WTC11 (cell line): ENCODE measurements around the gene ENAH. TPM values are rescaled to one million over a fixed set of nuclear protein-coding genes. Genes with fewer than 3 reads are reported as not detected.

Experiments
- ATAC-seq: fragments of 200-7000 bp; cut with Tn5 transposase; 2 replicates; pipeline ENCODE4 v1.10.0; 2021; ENCODE audit warnings: mild to moderate bottlenecking, moderate library complexity
- CTCF ChIA-PET: fragments of 300-600 bp; sonication (Branson Sonifier 250); formaldehyde crosslinking; loops from one replicate; lab custom pipeline; 2021; ENCODE audit warnings: antibody characterized with exemption; lab: Charles Lee
- POLR2A ChIA-PET: fragments of 350-600 bp; sonication (Branson Sonifier 250); formaldehyde crosslinking; loops from one replicate; lab custom pipeline; 2021; ENCODE audit warnings: antibody characterized with exemption; lab: Charles Lee
- DNase-seq: peaks from one replicate; pipeline ENCODE4 v3.0.0; 2021; ENCODE audit warnings: low spot score
- H3K27ac Mint-ChIP-seq: 2 replicates; pipeline ENCODE4 v1.8.0; 2021; ENCODE audit warnings: mixed read lengths
- H3K27me3 Mint-ChIP-seq: 2 replicates; pipeline ENCODE4 v1.8.0; 2021; ENCODE audit warnings: low read depth, mild to moderate bottlenecking, moderate library complexity, mixed read lengths
- H3K36me3 Mint-ChIP-seq: 2 replicates; pipeline ENCODE4 v1.8.0; 2021; ENCODE audit warnings: mixed read lengths
- H3K4me1 Mint-ChIP-seq: 2 replicates; pipeline ENCODE4 v1.8.0; 2022; ENCODE audit warnings: mixed read lengths
- H3K4me3 Mint-ChIP-seq: 2 replicates; pipeline ENCODE4 v1.8.0; 2021; ENCODE audit warnings: mild to moderate bottlenecking, moderate library complexity, mixed read lengths
- H3K9me3 Mint-ChIP-seq: 2 replicates; pipeline ENCODE4 v1.8.0; 2021; ENCODE audit warnings: mixed read lengths
- CREM ChIP-seq: sonication (generic); formaldehyde crosslinking; IDR thresholded peaks from 2 replicates; pipeline ENCODE4 v1.8.1; 2022; ENCODE audit warnings: mild to moderate bottlenecking, missing genetic modification reagents, moderate library complexity
- ETV6 ChIP-seq: sonication (generic); formaldehyde crosslinking; IDR thresholded peaks from 2 replicates; pipeline ENCODE4 v1.8.1; 2022; ENCODE audit warnings: mild to moderate bottlenecking, missing genetic modification reagents
- GABPB1 ChIP-seq: sonication (generic); formaldehyde crosslinking; IDR thresholded peaks from 2 replicates; pipeline ENCODE4 v1.8.1; 2023; ENCODE audit warnings: mild to moderate bottlenecking, missing genetic modification reagents
- HMGA2 ChIP-seq: fragments of 250-450 bp; sonication (Bioruptor Pico); IDR thresholded peaks from 2 replicates; pipeline ENCODE4 v1.4.0; 2021; ENCODE audit warnings: mild to moderate bottlenecking, moderate library complexity
- IRF2 ChIP-seq: sonication (generic); formaldehyde crosslinking; IDR thresholded peaks from 2 replicates; pipeline ENCODE4 v1.8.0; 2022; ENCODE audit warnings: low read depth, missing genetic modification reagents, borderline replicate concordance
- JAZF1 ChIP-seq: fragments of 250-450 bp; sonication (Bioruptor Pico); IDR thresholded peaks from 2 replicates; pipeline ENCODE4 v1.9.0; 2021; ENCODE audit warnings: moderate library complexity, mild to moderate bottlenecking, inconsistent platforms
- NFATC4 ChIP-seq: fragments of 250-450 bp; sonication (Bioruptor Pico); IDR thresholded peaks from 2 replicates; pipeline ENCODE4 v1.9.0; 2021; ENCODE audit warnings: mild to moderate bottlenecking
- NR1H2 ChIP-seq: sonication (generic); formaldehyde crosslinking; IDR thresholded peaks from 2 replicates; pipeline ENCODE4 v1.9.0; 2021; ENCODE audit warnings: mild to moderate bottlenecking, moderate library complexity, missing genetic modification reagents
- NR2C2 ChIP-seq: sonication (generic); formaldehyde crosslinking; IDR thresholded peaks from 2 replicates; pipeline ENCODE4 v1.8.0; 2022; ENCODE audit warnings: mild to moderate bottlenecking, missing genetic modification reagents
- OVOL2 ChIP-seq: fragments of 250-450 bp; sonication (Bioruptor Pico); IDR thresholded peaks from 2 replicates; pipeline ENCODE4 v1.9.0; 2021; ENCODE audit warnings: mild to moderate bottlenecking, borderline replicate concordance
- RELA ChIP-seq: sonication (generic); formaldehyde crosslinking; IDR thresholded peaks from 2 replicates; pipeline ENCODE4 v1.8.1; 2022; ENCODE audit warnings: missing genetic modification reagents, mild to moderate bottlenecking, borderline replicate concordance
- RORB ChIP-seq: fragments of 250-450 bp; sonication (Bioruptor Pico); IDR thresholded peaks from 2 replicates; pipeline ENCODE4 v1.9.0; 2021; ENCODE audit warnings: mild to moderate bottlenecking
- SOX15 ChIP-seq: fragments of 250-450 bp; sonication (Bioruptor Pico); IDR thresholded peaks from 2 replicates; pipeline ENCODE4 v1.9.0; 2021; ENCODE audit warnings: mild to moderate bottlenecking
- ZNF232 ChIP-seq: sonication (generic); formaldehyde crosslinking; IDR thresholded peaks from 2 replicates; pipeline ENCODE4 v1.8.0; 2022; ENCODE audit warnings: mild to moderate bottlenecking, missing genetic modification reagents
- ZNF263 ChIP-seq: sonication (generic); formaldehyde crosslinking; IDR thresholded peaks from 2 replicates; pipeline ENCODE4 v1.8.1; 2022; ENCODE audit warnings: low read depth, mild to moderate bottlenecking, moderate library complexity, missing genetic modification reagents
- total RNA-seq: library from RNA; stranded (reverse); gene quantifications from 3 replicates; pipeline ENCODE4 v1.2.3, GENCODE V29; 2021
- TF ChIP-seq, protein P1 (sequence below): sonication (generic); formaldehyde crosslinking; IDR thresholded peaks from 2 replicates; pipeline ENCODE4 v1.8.1; 2023; ENCODE audit warnings: mild to moderate bottlenecking, missing genetic modification reagents
- TF ChIP-seq, protein P2 (sequence below): sonication (generic); formaldehyde crosslinking; IDR thresholded peaks from 2 replicates; pipeline ENCODE4 v1.8.0; 2023; ENCODE audit warnings: mild to moderate bottlenecking, missing genetic modification reagents
- TF ChIP-seq, protein P3 (sequence below): fragments of 250-450 bp; sonication (Bioruptor Pico); IDR thresholded peaks from 2 replicates; pipeline ENCODE4 v1.9.0; 2021; ENCODE audit warnings: mild to moderate bottlenecking, borderline replicate concordance
- TF ChIP-seq, protein P4 (sequence below): fragments of 250-450 bp; sonication (Bioruptor Pico); IDR thresholded peaks from 2 replicates; pipeline ENCODE4 v1.9.0; 2021; ENCODE audit warnings: mild to moderate bottlenecking
- TF ChIP-seq, protein P5 (sequence below): sonication (generic); formaldehyde crosslinking; IDR thresholded peaks from 2 replicates; pipeline ENCODE4 v1.8.0; 2022; ENCODE audit warnings: missing genetic modification reagents

The ENAH gene
- total RNA-seq, 1 experiment from 2014 or later, result 227 TPM

DNA sequence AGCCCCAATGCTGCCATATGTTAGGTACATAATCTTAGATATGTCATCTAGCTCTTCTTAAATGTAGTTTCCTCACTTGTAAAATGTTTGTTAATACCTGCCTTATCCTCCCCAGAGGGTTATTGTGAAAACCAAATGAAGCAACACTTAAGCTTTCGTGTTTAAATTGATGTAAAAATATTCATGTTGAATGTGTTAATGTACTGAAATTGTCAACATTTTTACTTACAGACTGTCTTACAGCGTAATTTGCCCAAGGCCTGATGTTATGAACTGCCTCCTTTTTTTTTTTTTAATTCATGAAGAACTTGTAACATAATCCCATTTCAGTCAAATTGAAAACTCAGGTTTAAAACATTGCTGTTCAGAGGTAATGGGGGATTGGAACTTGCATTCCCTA, 25.6 kb upstream of the ENAH start:
- Mint-ChIP-seq H3K4me1 (peaks cover 15% of the 10 kb centered on the region), H3K27me3 (peaks cover 25% of the 10 kb centered on the region), H3K4me3 (no peak overlapping the region), H3K27ac (no peak overlapping the region), H3K36me3 (no peaks in the 10 kb centered on the region), H3K9me3 (no peaks in the 10 kb centered on the region)
- no peak for ATAC-seq
- TF ChIP-seq ETV6 (CRISPR knock-in tag) (no peak), ZNF232 (CRISPR knock-in tag) (no peak), ZNF263 (no peak), RELA (CRISPR knock-in tag) (no peak), JAZF1 (no peak), NR1H2 (CRISPR knock-in tag) (no peak), CREM (CRISPR knock-in tag) (no peak)
- TF ChIP-seq, protein P1, sequence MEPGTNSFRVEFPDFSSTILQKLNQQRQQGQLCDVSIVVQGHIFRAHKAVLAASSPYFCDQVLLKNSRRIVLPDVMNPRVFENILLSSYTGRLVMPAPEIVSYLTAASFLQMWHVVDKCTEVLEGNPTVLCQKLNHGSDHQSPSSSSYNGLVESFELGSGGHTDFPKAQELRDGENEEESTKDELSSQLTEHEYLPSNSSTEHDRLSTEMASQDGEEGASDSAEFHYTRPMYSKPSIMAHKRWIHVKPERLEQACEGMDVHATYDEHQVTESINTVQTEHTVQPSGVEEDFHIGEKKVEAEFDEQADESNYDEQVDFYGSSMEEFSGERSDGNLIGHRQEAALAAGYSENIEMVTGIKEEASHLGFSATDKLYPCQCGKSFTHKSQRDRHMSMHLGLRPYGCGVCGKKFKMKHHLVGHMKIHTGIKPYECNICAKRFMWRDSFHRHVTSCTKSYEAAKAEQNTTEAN (CRISPR knock-in tag), result no peak
- TF ChIP-seq, protein P2, sequence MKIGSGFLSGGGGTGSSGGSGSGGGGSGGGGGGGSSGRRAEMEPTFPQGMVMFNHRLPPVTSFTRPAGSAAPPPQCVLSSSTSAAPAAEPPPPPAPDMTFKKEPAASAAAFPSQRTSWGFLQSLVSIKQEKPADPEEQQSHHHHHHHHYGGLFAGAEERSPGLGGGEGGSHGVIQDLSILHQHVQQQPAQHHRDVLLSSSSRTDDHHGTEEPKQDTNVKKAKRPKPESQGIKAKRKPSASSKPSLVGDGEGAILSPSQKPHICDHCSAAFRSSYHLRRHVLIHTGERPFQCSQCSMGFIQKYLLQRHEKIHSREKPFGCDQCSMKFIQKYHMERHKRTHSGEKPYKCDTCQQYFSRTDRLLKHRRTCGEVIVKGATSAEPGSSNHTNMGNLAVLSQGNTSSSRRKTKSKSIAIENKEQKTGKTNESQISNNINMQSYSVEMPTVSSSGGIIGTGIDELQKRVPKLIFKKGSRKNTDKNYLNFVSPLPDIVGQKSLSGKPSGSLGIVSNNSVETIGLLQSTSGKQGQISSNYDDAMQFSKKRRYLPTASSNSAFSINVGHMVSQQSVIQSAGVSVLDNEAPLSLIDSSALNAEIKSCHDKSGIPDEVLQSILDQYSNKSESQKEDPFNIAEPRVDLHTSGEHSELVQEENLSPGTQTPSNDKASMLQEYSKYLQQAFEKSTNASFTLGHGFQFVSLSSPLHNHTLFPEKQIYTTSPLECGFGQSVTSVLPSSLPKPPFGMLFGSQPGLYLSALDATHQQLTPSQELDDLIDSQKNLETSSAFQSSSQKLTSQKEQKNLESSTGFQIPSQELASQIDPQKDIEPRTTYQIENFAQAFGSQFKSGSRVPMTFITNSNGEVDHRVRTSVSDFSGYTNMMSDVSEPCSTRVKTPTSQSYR, result no peak
- ChIA-PET CTCF (interaction anchor here (1.8 kb wide), 1 partner anchor 93 kb away, joined by 9 read pairs; no protein-coding TSS in a partner anchor), POLR2A (no interaction called here)
- DNase-seq, result no peak

DNA sequence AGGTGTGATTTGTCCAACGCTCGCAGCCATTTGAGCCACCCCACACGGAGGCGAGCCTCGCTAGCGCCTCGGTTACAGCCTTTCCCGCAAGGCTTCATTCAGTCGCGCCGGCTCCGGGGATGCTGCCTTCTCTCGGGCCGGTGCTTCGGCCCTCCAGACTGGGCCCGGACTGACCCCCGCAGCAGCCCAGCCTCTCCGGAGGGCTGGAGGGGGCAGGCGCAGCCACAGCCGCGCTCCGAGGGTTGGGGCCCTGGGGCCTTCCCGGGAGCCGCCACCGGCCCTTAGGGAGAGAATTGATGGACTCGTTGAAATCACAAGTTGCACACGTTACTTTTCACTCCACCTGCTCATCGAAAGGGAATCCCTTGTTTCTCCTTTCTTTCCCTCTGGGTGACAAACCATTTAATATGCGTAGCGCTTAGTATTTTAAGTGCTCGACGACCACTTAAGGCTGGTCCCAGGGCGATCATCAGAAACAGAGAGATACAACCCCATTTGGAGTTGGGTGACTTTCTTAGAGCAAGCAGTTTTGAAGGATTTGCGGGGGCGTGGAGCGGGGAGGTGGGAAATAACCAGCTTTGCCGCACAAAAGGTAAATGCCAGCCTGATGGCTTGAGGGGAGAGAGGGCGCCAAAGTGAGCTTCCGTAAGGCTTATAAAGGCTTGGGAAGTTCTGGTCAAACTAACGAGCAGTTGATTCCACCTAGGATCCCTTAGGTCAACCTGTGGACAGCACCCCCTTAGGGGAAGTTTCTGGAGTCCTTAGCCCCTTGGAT, 24.6 kb upstream of the ENAH start:
- POLR2A ChIA-PET, result interaction anchor here (0.6 kb wide), 2 partner anchors 18 to 69 kb away, joined by 3 to 7 read pairs; no protein-coding TSS in a partner anchor
- DNase-seq (peak; percentile 72), ATAC-seq (peak; percentile 94)
- peaks cover 25% of the 10 kb centered on the region for H3K27me3 Mint-ChIP-seq
- no peaks in the 10 kb centered on the region for H3K9me3 Mint-ChIP-seq
- peaks cover 15% of the 10 kb centered on the region for H3K4me1 Mint-ChIP-seq
- no peaks in the 10 kb centered on the region for H3K36me3 Mint-ChIP-seq
- no peak overlapping the region for H3K27ac Mint-ChIP-seq
- H3K4me3 Mint-ChIP-seq, result peak overlapping the region; percentile 57
- CTCF ChIA-PET, result interaction anchor here (0.8 to 1.8 kb wide), 4 partner anchors 10 to 197 kb away, joined by 3 to 9 read pairs (median 3); partner anchors contain the start of gene SRP9
- TF ChIP-seq, protein P3, sequence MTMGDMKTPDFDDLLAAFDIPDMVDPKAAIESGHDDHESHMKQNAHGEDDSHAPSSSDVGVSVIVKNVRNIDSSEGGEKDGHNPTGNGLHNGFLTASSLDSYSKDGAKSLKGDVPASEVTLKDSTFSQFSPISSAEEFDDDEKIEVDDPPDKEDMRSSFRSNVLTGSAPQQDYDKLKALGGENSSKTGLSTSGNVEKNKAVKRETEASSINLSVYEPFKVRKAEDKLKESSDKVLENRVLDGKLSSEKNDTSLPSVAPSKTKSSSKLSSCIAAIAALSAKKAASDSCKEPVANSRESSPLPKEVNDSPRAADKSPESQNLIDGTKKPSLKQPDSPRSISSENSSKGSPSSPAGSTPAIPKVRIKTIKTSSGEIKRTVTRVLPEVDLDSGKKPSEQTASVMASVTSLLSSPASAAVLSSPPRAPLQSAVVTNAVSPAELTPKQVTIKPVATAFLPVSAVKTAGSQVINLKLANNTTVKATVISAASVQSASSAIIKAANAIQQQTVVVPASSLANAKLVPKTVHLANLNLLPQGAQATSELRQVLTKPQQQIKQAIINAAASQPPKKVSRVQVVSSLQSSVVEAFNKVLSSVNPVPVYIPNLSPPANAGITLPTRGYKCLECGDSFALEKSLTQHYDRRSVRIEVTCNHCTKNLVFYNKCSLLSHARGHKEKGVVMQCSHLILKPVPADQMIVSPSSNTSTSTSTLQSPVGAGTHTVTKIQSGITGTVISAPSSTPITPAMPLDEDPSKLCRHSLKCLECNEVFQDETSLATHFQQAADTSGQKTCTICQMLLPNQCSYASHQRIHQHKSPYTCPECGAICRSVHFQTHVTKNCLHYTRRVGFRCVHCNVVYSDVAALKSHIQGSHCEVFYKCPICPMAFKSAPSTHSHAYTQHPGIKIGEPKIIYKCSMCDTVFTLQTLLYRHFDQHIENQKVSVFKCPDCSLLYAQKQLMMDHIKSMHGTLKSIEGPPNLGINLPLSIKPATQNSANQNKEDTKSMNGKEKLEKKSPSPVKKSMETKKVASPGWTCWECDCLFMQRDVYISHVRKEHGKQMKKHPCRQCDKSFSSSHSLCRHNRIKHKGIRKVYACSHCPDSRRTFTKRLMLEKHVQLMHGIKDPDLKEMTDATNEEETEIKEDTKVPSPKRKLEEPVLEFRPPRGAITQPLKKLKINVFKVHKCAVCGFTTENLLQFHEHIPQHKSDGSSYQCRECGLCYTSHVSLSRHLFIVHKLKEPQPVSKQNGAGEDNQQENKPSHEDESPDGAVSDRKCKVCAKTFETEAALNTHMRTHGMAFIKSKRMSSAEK (CRISPR knock-in tag), result no peak
- TF ChIP-seq, protein P4, sequence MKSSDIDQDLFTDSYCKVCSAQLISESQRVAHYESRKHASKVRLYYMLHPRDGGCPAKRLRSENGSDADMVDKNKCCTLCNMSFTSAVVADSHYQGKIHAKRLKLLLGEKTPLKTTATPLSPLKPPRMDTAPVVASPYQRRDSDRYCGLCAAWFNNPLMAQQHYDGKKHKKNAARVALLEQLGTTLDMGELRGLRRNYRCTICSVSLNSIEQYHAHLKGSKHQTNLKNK (CRISPR knock-in tag), result no peak
- TF ChIP-seq HMGA2 (CRISPR knock-in tag) (no peak), RORB (CRISPR knock-in tag) (no peak), JAZF1 (no peak), NR2C2 (CRISPR knock-in tag) (no peak), IRF2 (no peak), OVOL2 (CRISPR knock-in tag) (no peak), GABPB1 (no peak), NFATC4 (CRISPR knock-in tag) (no peak), SOX15 (CRISPR knock-in tag) (no peak)
- TF ChIP-seq, protein P5, sequence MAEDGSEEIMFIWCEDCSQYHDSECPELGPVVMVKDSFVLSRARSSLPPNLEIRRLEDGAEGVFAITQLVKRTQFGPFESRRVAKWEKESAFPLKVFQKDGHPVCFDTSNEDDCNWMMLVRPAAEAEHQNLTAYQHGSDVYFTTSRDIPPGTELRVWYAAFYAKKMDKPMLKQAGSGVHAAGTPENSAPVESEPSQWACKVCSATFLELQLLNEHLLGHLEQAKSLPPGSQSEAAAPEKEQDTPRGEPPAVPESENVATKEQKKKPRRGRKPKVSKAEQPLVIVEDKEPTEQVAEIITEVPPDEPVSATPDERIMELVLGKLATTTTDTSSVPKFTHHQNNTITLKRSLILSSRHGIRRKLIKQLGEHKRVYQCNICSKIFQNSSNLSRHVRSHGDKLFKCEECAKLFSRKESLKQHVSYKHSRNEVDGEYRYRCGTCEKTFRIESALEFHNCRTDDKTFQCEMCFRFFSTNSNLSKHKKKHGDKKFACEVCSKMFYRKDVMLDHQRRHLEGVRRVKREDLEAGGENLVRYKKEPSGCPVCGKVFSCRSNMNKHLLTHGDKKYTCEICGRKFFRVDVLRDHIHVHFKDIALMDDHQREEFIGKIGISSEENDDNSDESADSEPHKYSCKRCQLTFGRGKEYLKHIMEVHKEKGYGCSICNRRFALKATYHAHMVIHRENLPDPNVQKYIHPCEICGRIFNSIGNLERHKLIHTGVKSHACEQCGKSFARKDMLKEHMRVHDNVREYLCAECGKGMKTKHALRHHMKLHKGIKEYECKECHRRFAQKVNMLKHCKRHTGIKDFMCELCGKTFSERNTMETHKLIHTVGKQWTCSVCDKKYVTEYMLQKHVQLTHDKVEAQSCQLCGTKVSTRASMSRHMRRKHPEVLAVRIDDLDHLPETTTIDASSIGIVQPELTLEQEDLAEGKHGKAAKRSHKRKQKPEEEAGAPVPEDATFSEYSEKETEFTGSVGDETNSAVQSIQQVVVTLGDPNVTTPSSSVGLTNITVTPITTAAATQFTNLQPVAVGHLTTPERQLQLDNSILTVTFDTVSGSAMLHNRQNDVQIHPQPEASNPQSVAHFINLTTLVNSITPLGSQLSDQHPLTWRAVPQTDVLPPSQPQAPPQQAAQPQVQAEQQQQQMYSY, result no peak
